Right lobe of liver (tissue), 6 donors: ENCODE results near the gene SALL3. TPM values are rescaled to one million over a fixed set of nuclear protein-coding genes. Genes with fewer than 3 reads are reported as not detected.

Experiments
- ATAC-seq, 4 donors: fragments of 200-7000 bp; cut with Tn5 transposase; one replicate each; pipeline ENCODE4 v1.9.1; 2020; ENCODE audit warnings: mild to moderate bottlenecking in 4 of 4, moderate library complexity in 4 of 4
- DNase-seq, 3 donors: peaks; one replicate each; pipeline ENCODE4 v3.0.0-alpha.2; 2020
- H3K27ac ChIP-seq, 3 donors: fragments of 200-600 bp; one replicate each; pipeline ENCODE4 v1.8.0; 2022
- H3K27me3 ChIP-seq, 2 donors: fragments of 200-600 bp; one replicate each; pipeline ENCODE4 v1.8.0; 2022
- H3K36me3 ChIP-seq, 4 donors: fragments of 200-600 bp; sonication (generic) in 1 of 4; one replicate each; pipeline versions ENCODE4 v1.5.1 to v1.8.0; 2017 to 2022; ENCODE audit warnings: control low read depth in 1 of 4
- H3K4me1 ChIP-seq, 4 donors: fragments of 200-600 bp; sonication (generic) in 1 of 4; one replicate each; pipeline versions ENCODE4 v1.5.1 to v1.8.0; 2017 to 2022; ENCODE audit warnings: control low read depth in 1 of 4
- H3K4me3 ChIP-seq, 3 donors: fragments of 200-600 bp; one replicate each; pipeline ENCODE4 v1.8.0; 2022
- H3K9me3 ChIP-seq, 4 donors: fragments of 200-600 bp; sonication (generic) in 1 of 4; one replicate each; pipeline versions ENCODE4 v1.5.1 to v1.8.0; 2017 to 2022; ENCODE audit warnings: control low read depth in 1 of 4
- CTCF ChIP-seq, 4 donors: fragments of 200-600 bp in 3 of 4; fragments of 450-650 bp in 1 of 4; IDR thresholded peaks; one replicate each; pipeline versions ENCODE4 v1.5.1 to v1.8.0; 2016 to 2022; ENCODE audit warnings: antibody characterized with exemption in 4 of 4, mild to moderate bottlenecking in 2 of 4
- POLR2A ChIP-seq: fragments of 450-650 bp; IDR thresholded peaks from one replicate; pipeline ENCODE4 v1.6.1; 2017; ENCODE audit warnings: antibody characterized with exemption, mild to moderate bottlenecking
- WGBS: methylation state at CpG from one replicate; pipeline ENCODE4 v1.1.6; 2018; ENCODE audit warnings: low coverage, low lambda C conversion rate; ENCODE audit not compliant: insufficient coverage; ENCODE audit errors: missing lambda C conversion rate; 5-methylcytosine and 5-hydroxymethylcytosine counted together
- intact Hi-C, 2 donors: fragments of 100-400 bp; cut with DNase I; formaldehyde crosslinking; loops; one replicate each; pipeline versions ENCODE4 v1.11.2 to v1.14.1; 2022
- total RNA-seq, 6 experiments: library from RNA; depleted of rRNA in 2 of 6; stranded (reverse); fragments of >200 nt in 2 of 6; fragmentation: NEBNext Ultra II Directional in 3 of 6; extraction: Animal tissue kit (Norgen Biotek cat#: 25700) in 3 of 6; gene quantifications; one replicate each; pipeline versions ENCODE4 v1.1.0 to v1.2.4, GENCODE V29; 2016 to 2023
- donor health status: DM: no; HTN: yes; CAD: no.
- donor health status: DM: no; HTN: no; CAD: no.
- donor health status: DM: no; HTN: no; CAD: no.
- donor health status: DM: no; HTN: yes; CAD: no.
- donor health status: DM: no; HTN: yes; CAD: no.

The SALL3 gene
- total RNA-seq, 6 experiments from 2014 or later: not detected

GRCh38 chr18:78935406-78935805 lies 44.2 kb upstream of the SALL3 start:
- Histone ChIP-seq H3K4me1 (no peaks in the 10 kb centered on the region), H3K36me3 (no peaks in the 10 kb centered on the region), H3K9me3 (no peaks in the 10 kb centered on the region), H3K27ac (no peak overlapping the region), H3K27me3 (no peaks in the 10 kb centered on the region), H3K4me3 (no peak overlapping the region)
- no peak for TF ChIP-seq CTCF (IDR thresholded peaks at IDR 0.05)
- no peak for TF ChIP-seq POLR2A
- 65% methylated on average over 3 of the region's 9 CpGs for WGBS
- DNase-seq (peak in 1 of 3 donors; percentile 33), ATAC-seq (no peak)
- intact Hi-C loops: no loop called here

GRCh38 chr18:78936251-78937005 lies 43.2 kb upstream of the SALL3 start:
- whole genome bisulfite sequencing: 65% methylated on average over 26 of the region's 28 CpGs
- H3K27me3 ChIP-seq: no peaks in the 10 kb centered on the region
- H3K4me1 ChIP-seq: no peaks in the 10 kb centered on the region
- H3K9me3 ChIP-seq: no peaks in the 10 kb centered on the region
- no peak overlapping the region for H3K4me3 ChIP-seq
- no peaks in the 10 kb centered on the region for H3K36me3 ChIP-seq
- ATAC-seq (peak in 1 of 4 donors; percentile 39), DNase-seq (peak in 1 of 3 donors; percentile 3)
- intact Hi-C loops: no loop called here
- no peak overlapping the region for H3K27ac ChIP-seq
- TF ChIP-seq POLR2A: no peak
- no peak for TF ChIP-seq CTCF (IDR thresholded peaks at IDR 0.05)

GRCh38 chr18:78937166-78937565 lies 42.5 kb upstream of the SALL3 start:
- no peak for DNase-seq
- H3K4me1 ChIP-seq: no peaks in the 10 kb centered on the region
- intact Hi-C loops: no loop called here
- H3K4me3 ChIP-seq: no peak overlapping the region
- H3K27me3 ChIP-seq: no peaks in the 10 kb centered on the region
- no peaks in the 10 kb centered on the region for H3K36me3 ChIP-seq
- TF ChIP-seq CTCF (IDR thresholded peaks at IDR 0.05) (no peak), POLR2A (no peak)
- H3K27ac ChIP-seq: no peak overlapping the region
- ATAC-seq: no peak
- WGBS: 47% methylated on average over 3 of the region's 4 CpGs
- H3K9me3 ChIP-seq: no peaks in the 10 kb centered on the region

- 43% methylated on average over 5 of the region's 5 CpGs for WGBS
- ATAC-seq (no peak), DNase-seq (no peak)
- Histone ChIP-seq H3K36me3 (no peaks in the 10 kb centered on the region), H3K27ac (no peak overlapping the region), H3K9me3 (no peaks in the 10 kb centered on the region), H3K4me3 (no peak overlapping the region), H3K27me3 (no peaks in the 10 kb centered on the region), H3K4me1 (no peaks in the 10 kb centered on the region)
- intact Hi-C loops: no loop called here
- TF ChIP-seq POLR2A: no peak
- no peak for TF ChIP-seq CTCF (IDR thresholded peaks at IDR 0.05)
These were observed 40.5 kb upstream of the SALL3 start for GRCh38 chr18:78939105-78939504.
